ENCODE measurements around the gene LAIR1.
"Not testable (repeated sequence)": the region's sequence is repeated elsewhere in the genome, so short reads cannot be mapped to it uniquely, and the experiment has no call there.

DNA sequence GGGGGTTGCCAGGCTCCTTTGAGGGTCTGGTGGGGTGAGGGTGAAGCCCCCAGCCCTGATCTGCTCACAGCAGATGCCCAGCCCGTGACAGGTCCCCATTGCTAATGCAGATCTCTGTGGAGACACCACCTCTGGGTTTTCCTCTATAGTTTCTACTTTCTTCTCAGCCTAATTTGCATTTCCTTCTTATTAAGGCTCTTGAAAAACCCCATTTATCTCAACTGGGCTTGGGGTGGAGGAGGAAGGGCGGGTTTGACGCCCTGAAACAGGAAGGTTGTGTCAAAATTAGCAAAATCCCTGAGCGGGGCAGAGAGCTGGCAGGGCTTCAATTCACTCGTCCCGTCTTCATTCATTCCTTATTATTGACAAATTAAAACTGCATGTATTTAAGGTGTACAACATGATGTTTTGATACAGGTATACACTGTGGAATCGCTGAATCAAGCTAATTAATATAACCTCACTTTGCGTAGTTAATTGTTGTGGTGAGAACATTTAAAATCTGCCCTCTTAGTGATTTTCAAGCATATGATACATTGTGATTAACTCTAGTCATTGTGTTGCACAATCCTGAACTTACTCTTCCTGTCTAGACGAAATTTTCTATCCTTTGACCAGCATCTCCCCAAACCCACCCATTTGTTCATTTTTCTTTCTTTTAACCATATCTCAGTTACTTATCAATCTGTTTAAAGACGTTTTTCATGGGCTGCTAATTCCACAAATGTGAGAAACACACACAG, 2.9 kb downstream of the LAIR1 start:
- TF ChIP-seq, protein P1, sequence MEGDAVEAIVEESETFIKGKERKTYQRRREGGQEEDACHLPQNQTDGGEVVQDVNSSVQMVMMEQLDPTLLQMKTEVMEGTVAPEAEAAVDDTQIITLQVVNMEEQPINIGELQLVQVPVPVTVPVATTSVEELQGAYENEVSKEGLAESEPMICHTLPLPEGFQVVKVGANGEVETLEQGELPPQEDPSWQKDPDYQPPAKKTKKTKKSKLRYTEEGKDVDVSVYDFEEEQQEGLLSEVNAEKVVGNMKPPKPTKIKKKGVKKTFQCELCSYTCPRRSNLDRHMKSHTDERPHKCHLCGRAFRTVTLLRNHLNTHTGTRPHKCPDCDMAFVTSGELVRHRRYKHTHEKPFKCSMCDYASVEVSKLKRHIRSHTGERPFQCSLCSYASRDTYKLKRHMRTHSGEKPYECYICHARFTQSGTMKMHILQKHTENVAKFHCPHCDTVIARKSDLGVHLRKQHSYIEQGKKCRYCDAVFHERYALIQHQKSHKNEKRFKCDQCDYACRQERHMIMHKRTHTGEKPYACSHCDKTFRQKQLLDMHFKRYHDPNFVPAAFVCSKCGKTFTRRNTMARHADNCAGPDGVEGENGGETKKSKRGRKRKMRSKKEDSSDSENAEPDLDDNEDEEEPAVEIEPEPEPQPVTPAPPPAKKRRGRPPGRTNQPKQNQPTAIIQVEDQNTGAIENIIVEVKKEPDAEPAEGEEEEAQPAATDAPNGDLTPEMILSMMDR (IDR thresholded peaks at IDR 0.05; ENCODE audit: low read length): not testable (repeated sequence)
- TF ChIP-seq EZH2 (IDR thresholded peaks at IDR 0.05; ENCODE audit: borderline replicate concordance, low read length): not testable (repeated sequence)
